Lung microvascular endothelial cell (primary cell): ENCODE results near the gene MRPL52. TPM values are rescaled to one million over a fixed set of nuclear protein-coding genes. Genes with fewer than 3 reads are reported as not detected.
A peak's percentile ranks its signal among the peaks of the same experiment; 100 is the strongest.
"Not testable (repeated sequence)": the region's sequence is repeated elsewhere in the genome, so short reads cannot be mapped to it uniquely, and the experiment has no call there.

Experiments used
- DNase-seq, 2 donors: peaks; one replicate each; pipeline versions ENCODE4 v3.0.0 to v3.0.0-alpha.2; 2010; ENCODE audit warnings: low read depth in 2 of 2
- total RNA-seq: library from RNA; depleted of rRNA; stranded (reverse); fragments of >200 nt; gene quantifications from 2 replicates; pipeline ENCODE4 v1.2.1, GENCODE V29; 2014

Gene MRPL52
- total RNA-seq, 1 donor from 2014 or later: 43.7 TPM

- DNase-seq: peak; percentile 85 to 87
Measured at GRCh38 chr14:22852940-22853767, 23.5 kb downstream of the MRPL52 start.

GRCh38 chr14:22854296-22854695, 24.6 kb downstream of the MRPL52 start:
- DNase-seq: not testable (repeated sequence)

- no peak for DNase-seq
Measured at GRCh38 chr14:22854963-22855724, 25.5 kb downstream of the MRPL52 start.

GRCh38 chr14:22856428-22856827, 26.7 kb downstream of the MRPL52 start:
- no peak for DNase-seq

GRCh38 chr14:22860377-22860776, 30.7 kb downstream of the MRPL52 start:
- not testable (repeated sequence) for DNase-seq

- DNase-seq: no peak
Measured at GRCh38 chr14:22861651-22862050, 32.0 kb downstream of the MRPL52 start.

- no peak for DNase-seq
Measured at GRCh38 chr14:22864979-22865378, 35.3 kb downstream of the MRPL52 start.

- DNase-seq: no peak
Measured at GRCh38 chr14:22865424-22866405, 36.0 kb downstream of the MRPL52 start.

GRCh38 chr14:22866874-22867273, 37.2 kb downstream of the MRPL52 start:
- no peak for DNase-seq

GRCh38 chr14:22870811-22871223, 41.1 kb downstream of the MRPL52 start:
- no peak for DNase-seq

- peak; percentile 87 to 88 for DNase-seq
Measured at GRCh38 chr14:22871224-22872032, 41.7 kb downstream of the MRPL52 start, which contains the start of gene LRP10. Gene LRP10, plus strand, starts transcription at chr14:22871740. Its CDS starts 564 bp downstream, at chr14:22872304.

- DNase-seq: peak; percentile 65 to 81
Measured at GRCh38 chr14:22872033-22872832, 42.5 kb downstream of the MRPL52 start.

- no peak for DNase-seq
Measured at GRCh38 chr14:22872833-22873520, 43.3 kb downstream of the MRPL52 start.

- no peak for DNase-seq
Measured at GRCh38 chr14:22875003-22875747, 45.5 kb downstream of the MRPL52 start.

GRCh38 chr14:22875748-22876319, 46.1 kb downstream of the MRPL52 start:
- DNase-seq: no peak

- DNase-seq: no peak
Measured at GRCh38 chr14:22877000-22877501, 47.4 kb downstream of the MRPL52 start.
